LNCAP (cell line): Measurements from ENCODE around the gene SMYD3.

ENCODE experiments used
- CTCF ChIP-seq: fragments of 450-650 bp; IDR thresholded peaks from 2 replicates; pipeline ENCODE4 v1.5.1; 2017; ENCODE audit warnings: mild to moderate bottlenecking

Gene SMYD3

DNA sequence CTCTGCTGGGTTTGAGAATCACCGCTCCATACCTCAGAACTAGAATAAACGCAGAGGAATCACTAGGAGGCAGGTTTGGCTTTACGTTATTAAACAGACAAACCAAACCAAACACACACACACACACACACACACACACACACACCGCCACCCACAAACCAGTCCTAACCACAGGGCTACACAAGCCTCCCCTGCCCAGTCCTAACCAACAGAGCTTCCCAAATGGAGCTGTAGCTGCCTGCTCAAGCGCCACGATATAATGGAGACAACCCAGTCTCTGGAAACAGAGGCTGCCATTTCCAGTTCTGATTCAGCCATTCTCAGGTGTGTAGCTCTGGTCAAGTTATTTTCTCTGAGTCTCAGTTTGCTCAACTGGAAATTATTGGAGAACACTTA, 519.1 kb downstream of the SMYD3 start:
- TF ChIP-seq CTCF: no peak

- TF ChIP-seq CTCF: no peak
Observed at GRCh38 chr1:245987577-245987976, 519.5 kb downstream of the SMYD3 start.

DNA sequence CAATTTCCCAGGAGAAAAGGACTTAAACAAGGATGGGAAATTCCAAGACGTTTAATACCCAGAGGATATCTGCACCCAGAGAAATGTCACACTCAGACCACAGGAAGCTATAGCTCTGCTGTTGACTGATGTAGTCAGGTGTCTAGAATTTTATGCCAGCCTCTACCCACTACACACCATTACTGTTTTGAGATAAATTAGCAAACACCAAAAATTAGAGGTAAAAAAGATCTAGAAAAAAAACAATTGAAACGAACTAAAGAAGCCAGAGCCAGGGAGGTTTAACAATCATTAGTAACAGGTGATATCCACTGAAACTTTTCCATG, 519.9 kb downstream of the SMYD3 start:
- no peak for TF ChIP-seq CTCF

DNA sequence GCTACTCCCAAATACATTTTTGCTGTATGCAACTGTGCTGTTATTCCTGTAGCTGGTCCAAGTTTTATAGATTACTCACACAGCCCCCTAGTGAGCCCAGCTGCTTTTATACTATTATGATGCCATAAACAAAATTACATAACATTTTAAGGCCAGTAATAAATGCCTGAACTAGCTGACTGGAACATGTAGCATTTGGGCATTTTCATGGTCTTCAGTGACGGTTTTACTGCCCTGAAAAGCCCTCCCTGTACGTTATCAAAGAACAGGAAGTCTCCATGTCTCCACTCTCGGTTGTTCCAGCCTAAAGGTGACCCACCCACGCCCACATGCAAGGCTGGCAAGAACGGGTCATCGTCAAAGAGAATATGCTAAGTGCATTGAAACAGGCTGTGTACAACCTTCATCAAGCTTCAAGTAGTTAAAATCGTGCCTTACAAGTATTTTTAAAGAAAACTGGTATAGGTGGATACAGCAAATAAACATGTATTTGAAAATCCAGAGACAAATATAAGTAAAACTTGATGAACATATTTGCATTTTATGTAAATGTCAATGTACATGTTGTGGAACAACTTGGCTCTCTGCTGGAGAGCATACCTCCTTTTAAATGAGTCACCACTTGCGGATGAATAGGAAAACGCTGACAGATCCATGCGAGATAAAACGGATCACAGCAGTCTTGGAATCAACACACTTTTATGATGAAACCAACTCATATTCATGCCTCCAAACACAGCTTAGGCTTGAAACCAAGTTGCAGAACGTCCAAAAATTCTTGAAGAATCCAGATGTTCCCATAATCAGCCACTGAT, 520.5 kb downstream of the SMYD3 start:
- TF ChIP-seq CTCF: no peak

GRCh38 chr1:245984390-245985155, 522.5 kb downstream of the SMYD3 start:
- no peak for TF ChIP-seq CTCF

DNA sequence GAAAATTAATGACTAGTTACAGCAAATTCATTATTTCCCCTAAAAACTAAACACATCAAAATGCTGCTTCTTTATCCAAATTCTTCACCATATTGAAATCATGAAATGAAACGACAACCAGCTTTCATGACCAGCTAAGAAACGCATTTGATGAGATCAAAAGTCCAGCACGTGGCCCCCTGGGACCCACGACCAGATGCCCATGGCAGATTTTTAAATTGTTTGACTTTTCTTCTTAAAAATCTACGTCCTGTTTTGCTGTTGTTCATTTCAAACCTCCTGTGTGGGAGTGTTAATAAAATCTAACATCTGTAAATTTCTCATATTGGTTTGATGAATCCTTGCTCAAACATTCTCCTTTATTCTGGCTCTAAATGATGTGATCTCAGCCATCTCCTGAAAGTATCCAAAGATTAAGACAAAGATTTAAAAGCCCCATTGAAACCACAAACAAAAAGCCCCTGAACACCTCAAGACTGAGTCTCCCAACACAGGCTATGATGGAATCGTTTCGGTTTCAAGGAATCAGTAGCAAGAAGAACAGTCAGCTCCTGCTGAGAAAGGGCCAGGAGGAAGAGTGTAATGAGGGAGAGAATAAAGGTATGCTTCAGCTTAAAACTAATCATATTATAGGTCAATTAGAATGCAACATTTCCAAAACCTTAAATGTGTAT, 523.6 kb downstream of the SMYD3 start:
- TF ChIP-seq CTCF: no peak

DNA sequence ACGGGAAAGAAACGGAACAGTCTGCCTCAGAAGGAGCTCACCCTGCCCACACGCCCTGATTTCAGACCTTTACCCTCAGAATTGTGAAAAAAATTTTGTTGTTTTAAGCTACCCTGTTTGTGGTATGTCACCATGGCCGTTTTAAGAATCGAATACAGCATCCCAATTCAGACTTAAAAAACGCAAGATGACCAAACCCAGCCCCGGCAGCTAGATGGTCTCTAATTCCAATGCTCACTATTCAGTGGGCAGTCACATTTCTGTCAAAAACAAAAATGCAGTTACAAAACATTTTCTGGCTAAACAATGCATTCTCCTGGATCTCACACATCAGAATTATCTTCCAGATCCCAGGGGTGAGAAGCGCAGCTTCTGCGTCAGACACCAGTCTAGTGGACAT, 527.5 kb downstream of the SMYD3 start:
- no peak for TF ChIP-seq CTCF
